NB4 (cell line): ENCODE results near the gene XYLB.

ENCODE experiments used
- DNase-seq: peaks from one replicate; pipeline ENCODE4 v3.0.0; 2010; ENCODE audit warnings: low read depth
- H3K4me3 ChIP-seq: one replicate; pipeline ENCODE4 v1.5.1; 2011; ENCODE audit warnings: mild to moderate bottlenecking, low read depth, low read length, moderate library complexity
- MYC ChIP-seq: IDR thresholded peaks from 2 replicates; pipeline ENCODE4 v1.6.1; 2011; ENCODE audit warnings: low read depth, low read length
- POLR2A ChIP-seq: IDR thresholded peaks from 2 replicates; pipeline ENCODE4 v1.6.1; 2011; ENCODE audit warnings: mild to moderate bottlenecking; ENCODE audit not compliant: insufficient read length; ENCODE audit errors: extremely low read depth
- TF ChIP-seq, protein P1 (sequence below): IDR thresholded peaks from one replicate; pipeline ENCODE4 v1.5.1; 2012; ENCODE audit warnings: low read depth, low read length
- TF ChIP-seq, protein P2 (sequence below): IDR thresholded peaks from 2 replicates; pipeline ENCODE4 v1.6.1; 2011; ENCODE audit warnings: low read depth, low read length

Gene XYLB

DNA sequence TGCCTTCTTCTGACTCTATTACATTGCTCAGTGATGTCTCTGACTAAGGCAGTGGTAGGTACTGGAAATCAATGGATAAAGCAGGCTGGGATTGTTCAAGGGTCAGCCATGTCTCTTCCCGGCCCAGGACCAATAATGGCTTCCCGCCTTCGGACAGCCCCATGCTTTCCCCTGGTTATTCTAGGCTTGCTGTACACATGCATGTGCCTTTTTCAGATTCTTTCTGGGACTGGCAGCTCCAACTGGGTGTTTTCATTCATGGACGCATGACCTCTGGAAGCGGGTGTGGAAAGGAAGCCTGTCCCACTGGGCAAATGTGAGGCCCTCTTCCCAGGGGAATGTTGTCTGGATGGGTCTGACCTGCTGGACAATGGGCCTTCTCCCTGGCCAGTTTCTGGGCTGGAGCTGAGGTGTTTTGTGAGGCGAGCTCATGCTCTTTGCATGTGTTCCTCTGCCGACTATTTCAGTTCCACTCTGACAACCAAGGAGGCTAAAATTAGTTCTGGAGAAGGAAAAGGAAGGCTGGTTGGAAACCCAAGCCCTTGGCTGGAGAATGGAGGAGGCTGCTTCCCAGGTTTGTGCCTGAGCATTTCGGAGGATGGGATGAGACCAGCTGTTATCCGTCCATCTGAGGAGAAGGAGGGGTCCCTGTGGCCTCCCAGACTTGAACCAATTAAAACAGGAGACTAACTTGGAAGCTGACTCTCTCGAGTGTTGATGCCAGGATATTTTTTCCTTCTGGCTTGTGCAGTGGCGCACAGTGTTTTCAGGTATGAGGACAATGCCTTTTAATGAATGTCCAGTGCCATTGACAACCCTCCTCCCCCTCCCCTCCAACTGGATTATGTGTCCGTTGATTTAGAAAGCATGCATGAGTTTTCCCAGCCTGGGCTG, 114.0 kb downstream of the XYLB start:
- TF ChIP-seq MYC, result no peak
- TF ChIP-seq POLR2A, result no peak
- TF ChIP-seq, protein P1, sequence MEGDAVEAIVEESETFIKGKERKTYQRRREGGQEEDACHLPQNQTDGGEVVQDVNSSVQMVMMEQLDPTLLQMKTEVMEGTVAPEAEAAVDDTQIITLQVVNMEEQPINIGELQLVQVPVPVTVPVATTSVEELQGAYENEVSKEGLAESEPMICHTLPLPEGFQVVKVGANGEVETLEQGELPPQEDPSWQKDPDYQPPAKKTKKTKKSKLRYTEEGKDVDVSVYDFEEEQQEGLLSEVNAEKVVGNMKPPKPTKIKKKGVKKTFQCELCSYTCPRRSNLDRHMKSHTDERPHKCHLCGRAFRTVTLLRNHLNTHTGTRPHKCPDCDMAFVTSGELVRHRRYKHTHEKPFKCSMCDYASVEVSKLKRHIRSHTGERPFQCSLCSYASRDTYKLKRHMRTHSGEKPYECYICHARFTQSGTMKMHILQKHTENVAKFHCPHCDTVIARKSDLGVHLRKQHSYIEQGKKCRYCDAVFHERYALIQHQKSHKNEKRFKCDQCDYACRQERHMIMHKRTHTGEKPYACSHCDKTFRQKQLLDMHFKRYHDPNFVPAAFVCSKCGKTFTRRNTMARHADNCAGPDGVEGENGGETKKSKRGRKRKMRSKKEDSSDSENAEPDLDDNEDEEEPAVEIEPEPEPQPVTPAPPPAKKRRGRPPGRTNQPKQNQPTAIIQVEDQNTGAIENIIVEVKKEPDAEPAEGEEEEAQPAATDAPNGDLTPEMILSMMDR, result no peak
- TF ChIP-seq, protein P2, sequence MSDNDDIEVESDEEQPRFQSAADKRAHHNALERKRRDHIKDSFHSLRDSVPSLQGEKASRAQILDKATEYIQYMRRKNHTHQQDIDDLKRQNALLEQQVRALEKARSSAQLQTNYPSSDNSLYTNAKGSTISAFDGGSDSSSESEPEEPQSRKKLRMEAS, result no peak
- no peak overlapping the region for H3K4me3 ChIP-seq
- no peak for DNase-seq
